ENCODE data around the gene RNF38.
"Not testable (repeated sequence)": the region's sequence is repeated elsewhere in the genome, so short reads cannot be mapped to it uniquely, and the experiment has no call there.

The RNF38 gene

GRCh38 chr9:36325081-36325828 is 74.8 kb downstream of the RNF38 start (continued):
- no peak for TF ChIP-seq TCF4 (CRISPR knock-in tag; IDR thresholded peaks at IDR 0.05; ENCODE audit: borderline replicate concordance)
- no peak for TF ChIP-seq ZC3H10 (CRISPR knock-in tag; IDR thresholded peaks at IDR 0.05)
- TF ChIP-seq ZFP30 (CRISPR knock-in tag; IDR thresholded peaks at IDR 0.05), result no peak

GRCh38 chr9:36323926-36324325 is 76.1 kb downstream of the RNF38 start:
- TF ChIP-seq ESRRG (CRISPR knock-in tag; IDR thresholded peaks at IDR 0.05) (no peak), ZNF565 (CRISPR knock-in tag; conservative IDR thresholded peaks at IDR 0.05; ENCODE audit: low read depth) (no peak), TCF4 (CRISPR knock-in tag; IDR thresholded peaks at IDR 0.05; ENCODE audit: borderline replicate concordance) (no peak), SNAI2 (CRISPR knock-in tag; IDR thresholded peaks at IDR 0.05) (no peak)
- TF ChIP-seq, protein P1, sequence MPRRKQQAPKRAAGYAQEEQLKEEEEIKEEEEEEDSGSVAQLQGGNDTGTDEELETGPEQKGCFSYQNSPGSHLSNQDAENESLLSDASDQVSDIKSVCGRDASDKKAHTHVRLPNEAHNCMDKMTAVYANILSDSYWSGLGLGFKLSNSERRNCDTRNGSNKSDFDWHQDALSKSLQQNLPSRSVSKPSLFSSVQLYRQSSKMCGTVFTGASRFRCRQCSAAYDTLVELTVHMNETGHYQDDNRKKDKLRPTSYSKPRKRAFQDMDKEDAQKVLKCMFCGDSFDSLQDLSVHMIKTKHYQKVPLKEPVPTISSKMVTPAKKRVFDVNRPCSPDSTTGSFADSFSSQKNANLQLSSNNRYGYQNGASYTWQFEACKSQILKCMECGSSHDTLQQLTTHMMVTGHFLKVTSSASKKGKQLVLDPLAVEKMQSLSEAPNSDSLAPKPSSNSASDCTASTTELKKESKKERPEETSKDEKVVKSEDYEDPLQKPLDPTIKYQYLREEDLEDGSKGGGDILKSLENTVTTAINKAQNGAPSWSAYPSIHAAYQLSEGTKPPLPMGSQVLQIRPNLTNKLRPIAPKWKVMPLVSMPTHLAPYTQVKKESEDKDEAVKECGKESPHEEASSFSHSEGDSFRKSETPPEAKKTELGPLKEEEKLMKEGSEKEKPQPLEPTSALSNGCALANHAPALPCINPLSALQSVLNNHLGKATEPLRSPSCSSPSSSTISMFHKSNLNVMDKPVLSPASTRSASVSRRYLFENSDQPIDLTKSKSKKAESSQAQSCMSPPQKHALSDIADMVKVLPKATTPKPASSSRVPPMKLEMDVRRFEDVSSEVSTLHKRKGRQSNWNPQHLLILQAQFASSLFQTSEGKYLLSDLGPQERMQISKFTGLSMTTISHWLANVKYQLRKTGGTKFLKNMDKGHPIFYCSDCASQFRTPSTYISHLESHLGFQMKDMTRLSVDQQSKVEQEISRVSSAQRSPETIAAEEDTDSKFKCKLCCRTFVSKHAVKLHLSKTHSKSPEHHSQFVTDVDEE (CRISPR knock-in tag; IDR thresholded peaks at IDR 0.05), result no peak
- no peak for ATAC-seq

DNA sequence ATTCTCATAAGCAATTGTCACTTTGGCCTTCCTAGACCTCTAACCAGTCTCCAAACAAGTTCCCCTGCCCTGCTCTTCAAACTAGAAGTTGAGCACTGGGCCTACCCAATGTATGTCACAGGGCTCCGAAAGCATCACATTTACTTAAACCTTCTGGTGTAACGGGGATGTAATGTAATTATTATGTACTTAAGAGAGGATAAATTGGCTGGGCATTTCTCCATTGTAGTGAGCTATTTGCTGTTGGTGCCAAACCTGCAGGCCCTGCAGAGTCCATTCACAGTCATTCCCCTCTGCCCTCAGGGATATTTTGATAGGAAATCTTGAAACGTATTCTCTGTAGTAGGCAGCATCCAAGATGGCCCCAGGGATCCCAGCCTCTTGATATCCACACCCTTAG is 77.6 kb downstream of the RNF38 start:
- TF ChIP-seq TCF4 (CRISPR knock-in tag; IDR thresholded peaks at IDR 0.05; ENCODE audit: borderline replicate concordance), result no peak
- peak; percentile 86 for TF ChIP-seq ISL1 (CRISPR knock-in tag; IDR thresholded peaks at IDR 0.05)
- no peak for TF ChIP-seq PPARA (CRISPR knock-in tag; IDR thresholded peaks at IDR 0.05; ENCODE audit: borderline replicate concordance)

DNA sequence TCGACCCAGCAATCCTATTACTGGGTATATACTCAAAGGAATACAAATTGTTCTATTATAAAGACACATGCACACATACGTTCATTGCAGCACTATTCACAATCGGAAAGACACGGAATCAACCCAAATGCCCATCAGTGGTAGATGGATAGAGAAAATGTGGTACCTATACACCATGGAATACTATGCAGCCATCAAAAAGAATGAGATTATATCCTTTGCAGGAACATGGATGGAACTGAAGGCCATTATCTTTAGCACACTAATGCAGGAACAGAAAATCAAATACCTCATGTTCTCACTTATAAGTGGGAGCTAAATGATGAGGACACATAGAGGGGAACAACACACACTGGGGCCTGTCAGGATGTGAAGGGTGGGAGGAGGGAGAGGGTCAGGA is 78.2 kb downstream of the RNF38 start:
- ATAC-seq, result not testable (repeated sequence)

More for the DNA sequence above, 77.6 kb downstream of the RNF38 start:
- no peak for ATAC-seq

DNA sequence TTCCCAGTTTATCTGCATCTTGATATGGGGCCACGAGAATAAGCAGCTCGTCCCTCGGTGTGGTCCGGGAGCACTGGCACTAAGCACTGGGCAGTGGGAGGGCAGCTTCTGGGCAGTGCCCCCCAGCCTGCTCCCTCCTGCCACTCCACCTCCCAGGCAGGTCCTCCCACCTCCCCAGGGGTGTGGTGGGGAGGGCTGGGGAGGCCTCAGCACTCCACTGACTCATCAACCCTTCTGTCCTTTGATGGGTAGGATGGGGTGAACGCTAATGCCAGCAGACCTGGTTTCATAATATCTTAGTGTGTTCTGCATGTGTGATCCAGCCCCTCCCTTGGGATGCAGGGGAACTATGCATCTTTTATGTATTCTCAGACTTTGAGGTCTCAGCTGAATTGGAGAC is 79.6 kb downstream of the RNF38 start:
- ATAC-seq, result no peak

More for the DNA sequence above, 79.6 kb downstream of the RNF38 start:
- TF ChIP-seq ZNF70 (CRISPR knock-in tag; IDR thresholded peaks at IDR 0.05), result no peak
- no peak for TF ChIP-seq POU6F1 (CRISPR knock-in tag; IDR thresholded peaks at IDR 0.05; ENCODE audit: borderline replicate concordance, low read depth)
- TF ChIP-seq, protein P2, sequence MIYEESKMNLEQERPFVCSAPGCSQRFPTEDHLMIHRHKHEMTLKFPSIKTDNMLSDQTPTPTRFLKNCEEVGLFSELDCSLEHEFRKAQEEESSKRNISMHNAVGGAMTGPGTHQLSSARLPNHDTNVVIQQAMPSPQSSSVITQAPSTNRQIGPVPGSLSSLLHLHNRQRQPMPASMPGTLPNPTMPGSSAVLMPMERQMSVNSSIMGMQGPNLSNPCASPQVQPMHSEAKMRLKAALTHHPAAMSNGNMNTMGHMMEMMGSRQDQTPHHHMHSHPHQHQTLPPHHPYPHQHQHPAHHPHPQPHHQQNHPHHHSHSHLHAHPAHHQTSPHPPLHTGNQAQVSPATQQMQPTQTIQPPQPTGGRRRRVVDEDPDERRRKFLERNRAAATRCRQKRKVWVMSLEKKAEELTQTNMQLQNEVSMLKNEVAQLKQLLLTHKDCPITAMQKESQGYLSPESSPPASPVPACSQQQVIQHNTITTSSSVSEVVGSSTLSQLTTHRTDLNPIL (CRISPR knock-in tag; IDR thresholded peaks at IDR 0.05; ENCODE audit: low read depth), result no peak
- no peak for TF ChIP-seq BACH2 (CRISPR knock-in tag; IDR thresholded peaks at IDR 0.05; ENCODE audit: borderline replicate concordance)
- TF ChIP-seq TOX (CRISPR knock-in tag; IDR thresholded peaks at IDR 0.05; ENCODE audit: borderline replicate concordance), result no peak
- no peak for TF ChIP-seq ZC3H10 (CRISPR knock-in tag; IDR thresholded peaks at IDR 0.05)
- no peak for TF ChIP-seq PATZ1 (CRISPR knock-in tag; IDR thresholded peaks at IDR 0.05; ENCODE audit: borderline replicate concordance)
- TF ChIP-seq PPARA (CRISPR knock-in tag; IDR thresholded peaks at IDR 0.05; ENCODE audit: borderline replicate concordance), result no peak
- TF ChIP-seq RARB (CRISPR knock-in tag; IDR thresholded peaks at IDR 0.05), result no peak
- TF ChIP-seq OSR1 (CRISPR knock-in tag; IDR thresholded peaks at IDR 0.05), result no peak
- TF ChIP-seq, protein P1 (CRISPR knock-in tag; IDR thresholded peaks at IDR 0.05), result no peak
- no peak for TF ChIP-seq ISL1 (CRISPR knock-in tag; IDR thresholded peaks at IDR 0.05)
- TF ChIP-seq ESRRG (CRISPR knock-in tag; IDR thresholded peaks at IDR 0.05), result no peak
- no peak for TF ChIP-seq TCF4 (CRISPR knock-in tag; IDR thresholded peaks at IDR 0.05; ENCODE audit: borderline replicate concordance)
- TF ChIP-seq CSDC2 (CRISPR knock-in tag; IDR thresholded peaks at IDR 0.05), result no peak
- TF ChIP-seq ZFP3 (CRISPR knock-in tag; IDR thresholded peaks at IDR 0.05), result no peak
- no peak for TF ChIP-seq SNAI2 (CRISPR knock-in tag; IDR thresholded peaks at IDR 0.05)
- no peak for TF ChIP-seq GLIS3 (CRISPR knock-in tag; IDR thresholded peaks at IDR 0.05)
- TF ChIP-seq, protein P3, sequence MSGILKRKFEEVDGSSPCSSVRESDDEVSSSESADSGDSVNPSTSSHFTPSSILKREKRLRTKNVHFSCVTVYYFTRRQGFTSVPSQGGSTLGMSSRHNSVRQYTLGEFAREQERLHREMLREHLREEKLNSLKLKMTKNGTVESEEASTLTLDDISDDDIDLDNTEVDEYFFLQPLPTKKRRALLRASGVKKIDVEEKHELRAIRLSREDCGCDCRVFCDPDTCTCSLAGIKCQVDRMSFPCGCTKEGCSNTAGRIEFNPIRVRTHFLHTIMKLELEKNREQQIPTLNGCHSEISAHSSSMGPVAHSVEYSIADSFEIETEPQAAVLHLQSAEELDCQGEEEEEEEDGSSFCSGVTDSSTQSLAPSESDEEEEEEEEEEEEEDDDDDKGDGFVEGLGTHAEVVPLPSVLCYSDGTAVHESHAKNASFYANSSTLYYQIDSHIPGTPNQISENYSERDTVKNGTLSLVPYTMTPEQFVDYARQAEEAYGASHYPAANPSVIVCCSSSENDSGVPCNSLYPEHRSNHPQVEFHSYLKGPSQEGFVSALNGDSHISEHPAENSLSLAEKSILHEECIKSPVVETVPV (CRISPR knock-in tag; IDR thresholded peaks at IDR 0.05), result no peak

All from SK-N-SH treated with all-trans-retinoic acid at 6 μM for 48 hours (cell line).